NB4 (cell line): ENCODE measurements around the gene MRPS14.

Experiments
- MYC ChIP-seq: IDR thresholded peaks from 2 replicates; pipeline ENCODE4 v1.6.1; 2011; ENCODE audit warnings: low read depth, low read length
- TF ChIP-seq, protein P1 (sequence below): IDR thresholded peaks from one replicate; pipeline ENCODE4 v1.5.1; 2012; ENCODE audit warnings: low read depth, low read length
- TF ChIP-seq, protein P2 (sequence below): IDR thresholded peaks from 2 replicates; pipeline ENCODE4 v1.6.1; 2011; ENCODE audit warnings: low read depth, low read length

DNA sequence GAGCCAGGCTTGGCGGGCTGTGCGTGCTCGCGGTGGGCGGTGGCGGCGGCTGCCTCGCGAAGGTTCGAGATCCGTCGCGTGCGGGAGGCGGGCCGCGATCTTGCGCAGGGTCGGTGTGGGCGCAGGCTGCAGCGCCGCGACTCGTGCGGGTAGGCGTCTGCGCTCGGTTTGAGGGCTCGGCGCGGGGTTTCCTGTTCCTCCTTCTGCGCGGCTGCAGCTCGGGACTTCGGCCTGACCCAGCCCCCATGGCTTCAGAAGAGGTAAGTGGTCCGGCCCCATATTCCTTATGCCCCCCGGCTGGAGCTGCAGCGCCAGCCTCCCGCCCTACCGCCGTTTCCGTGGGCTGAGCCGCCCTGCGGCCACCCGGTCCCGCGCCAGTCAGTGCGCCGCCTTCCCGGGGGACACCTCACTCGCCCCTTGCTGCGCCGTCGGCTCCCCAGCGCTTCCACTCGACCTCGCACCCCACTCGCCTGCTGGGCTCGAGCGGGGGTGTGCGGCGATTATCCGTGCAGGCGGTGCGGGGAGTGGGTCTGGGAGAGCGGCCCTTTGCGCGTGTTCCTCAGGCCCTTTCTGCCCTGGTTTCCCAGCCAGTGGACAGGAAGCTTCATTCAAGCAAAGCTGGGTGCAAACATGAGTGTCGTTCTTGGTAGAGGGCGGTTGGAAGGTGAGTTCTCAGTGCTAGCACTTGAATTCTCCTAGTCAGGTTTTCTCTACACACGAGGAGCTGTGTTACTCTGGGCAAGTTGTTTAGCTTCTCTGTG is 23.1 kb downstream of the MRPS14 start, which contains the start of gene CACYBP:
- TF ChIP-seq, protein P1, sequence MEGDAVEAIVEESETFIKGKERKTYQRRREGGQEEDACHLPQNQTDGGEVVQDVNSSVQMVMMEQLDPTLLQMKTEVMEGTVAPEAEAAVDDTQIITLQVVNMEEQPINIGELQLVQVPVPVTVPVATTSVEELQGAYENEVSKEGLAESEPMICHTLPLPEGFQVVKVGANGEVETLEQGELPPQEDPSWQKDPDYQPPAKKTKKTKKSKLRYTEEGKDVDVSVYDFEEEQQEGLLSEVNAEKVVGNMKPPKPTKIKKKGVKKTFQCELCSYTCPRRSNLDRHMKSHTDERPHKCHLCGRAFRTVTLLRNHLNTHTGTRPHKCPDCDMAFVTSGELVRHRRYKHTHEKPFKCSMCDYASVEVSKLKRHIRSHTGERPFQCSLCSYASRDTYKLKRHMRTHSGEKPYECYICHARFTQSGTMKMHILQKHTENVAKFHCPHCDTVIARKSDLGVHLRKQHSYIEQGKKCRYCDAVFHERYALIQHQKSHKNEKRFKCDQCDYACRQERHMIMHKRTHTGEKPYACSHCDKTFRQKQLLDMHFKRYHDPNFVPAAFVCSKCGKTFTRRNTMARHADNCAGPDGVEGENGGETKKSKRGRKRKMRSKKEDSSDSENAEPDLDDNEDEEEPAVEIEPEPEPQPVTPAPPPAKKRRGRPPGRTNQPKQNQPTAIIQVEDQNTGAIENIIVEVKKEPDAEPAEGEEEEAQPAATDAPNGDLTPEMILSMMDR, result no peak
- TF ChIP-seq, protein P2, sequence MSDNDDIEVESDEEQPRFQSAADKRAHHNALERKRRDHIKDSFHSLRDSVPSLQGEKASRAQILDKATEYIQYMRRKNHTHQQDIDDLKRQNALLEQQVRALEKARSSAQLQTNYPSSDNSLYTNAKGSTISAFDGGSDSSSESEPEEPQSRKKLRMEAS, result peak; percentile 76
- peak; percentile 89 for TF ChIP-seq MYC
